Measurements from ENCODE around the gene RAPGEF4.

- TF ChIP-seq, protein P1, sequence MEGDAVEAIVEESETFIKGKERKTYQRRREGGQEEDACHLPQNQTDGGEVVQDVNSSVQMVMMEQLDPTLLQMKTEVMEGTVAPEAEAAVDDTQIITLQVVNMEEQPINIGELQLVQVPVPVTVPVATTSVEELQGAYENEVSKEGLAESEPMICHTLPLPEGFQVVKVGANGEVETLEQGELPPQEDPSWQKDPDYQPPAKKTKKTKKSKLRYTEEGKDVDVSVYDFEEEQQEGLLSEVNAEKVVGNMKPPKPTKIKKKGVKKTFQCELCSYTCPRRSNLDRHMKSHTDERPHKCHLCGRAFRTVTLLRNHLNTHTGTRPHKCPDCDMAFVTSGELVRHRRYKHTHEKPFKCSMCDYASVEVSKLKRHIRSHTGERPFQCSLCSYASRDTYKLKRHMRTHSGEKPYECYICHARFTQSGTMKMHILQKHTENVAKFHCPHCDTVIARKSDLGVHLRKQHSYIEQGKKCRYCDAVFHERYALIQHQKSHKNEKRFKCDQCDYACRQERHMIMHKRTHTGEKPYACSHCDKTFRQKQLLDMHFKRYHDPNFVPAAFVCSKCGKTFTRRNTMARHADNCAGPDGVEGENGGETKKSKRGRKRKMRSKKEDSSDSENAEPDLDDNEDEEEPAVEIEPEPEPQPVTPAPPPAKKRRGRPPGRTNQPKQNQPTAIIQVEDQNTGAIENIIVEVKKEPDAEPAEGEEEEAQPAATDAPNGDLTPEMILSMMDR (tag by site-specific recombination; IDR thresholded peaks at IDR 0.05): no peak
- TF ChIP-seq ZNF2 (tag by site-specific recombination; IDR thresholded peaks at IDR 0.05): no peak
- no peak for TF ChIP-seq ZNF664 (tag by site-specific recombination; IDR thresholded peaks at IDR 0.05)
Measured at GRCh38 chr2:172937884-172938712, 202.5 kb downstream of the RAPGEF4 start.
